ENCODE measurements around the gene USP1. TPM values are rescaled to one million over a fixed set of nuclear protein-coding genes. Genes with fewer than 3 reads are reported as not detected.

The USP1 gene
- total RNA-seq (2012; rRNA removed) (9.7 and 26.1 TPM in 2 replicates), polyA plus RNA-seq (2012; rRNA removed) (5.9 and 7.5 TPM in 2 replicates), Bru-seq, nascent RNA (percentile 64 among the genes with signal in this experiment), BruChase-seq, experiment 1, labeled RNA remaining after a 6-hour chase (percentile 61 among the genes with signal in this experiment), BruChase-seq, experiment 2, labeled RNA remaining after a 2-hour chase (percentile 82 among the genes with signal in this experiment)
- polyA plus RNA-seq (2012; cell fraction: cytosol; rRNA removed): 1.6 and 2.5 TPM in 2 replicates
- polyA plus RNA-seq (2012; cell fraction: nucleus; rRNA removed; ENCODE audit: low replicate concordance): 1.1 and 2.2 TPM in 2 replicates
- long read RNA-seq, transcript USP1-201 (9 exons, 3,996 nt): major isoform, 15 of 18 reads
- long read RNA-seq, partial matches to known transcripts: 1 of 18 reads
- long read RNA-seq, other reads (novel, unspliced or antisense): 1 of 18 reads

GRCh38 chr1:62436466-62437272, at the start of gene USP1:
USP1 (plus strand) TSS chr1:62437049; CDS start chr1:62439868, 2,819 bp downstream.
- Histone ChIP-seq H3K56ac (ENCODE audit: extremely low read depth, insufficient read depth, low read length) (peak within 1 kb of the TSS; percentile 99), H4K5ac (ENCODE audit: low read depth, low read length) (peak within 1 kb of the TSS; percentile 96), H3K14ac (replicated peaks; ENCODE audit: low read depth, low read length) (peak within 1 kb of the TSS; percentile 98), H2BK5ac (ENCODE audit: low read depth, low read length, poor library complexity, severe bottlenecking) (peak within 1 kb of the TSS; percentile 99), H3K4ac (ENCODE audit: low read depth, low read length) (peak within 1 kb of the TSS; percentile 97), H3K18ac (ENCODE audit: low read depth, low read length) (peak within 1 kb of the TSS; percentile 91), H3K4me1 (ENCODE audit: control insufficient read depth, insufficient read depth, low read length) (peaks cover 3% of the 10 kb centered on the region; the same call in 1 of the 2 replicates), H3K9ac (ENCODE audit: low read depth, low read length) (peak within 1 kb of the TSS; percentile 99), H2AK5ac (ENCODE audit: low read depth, low read length) (peak within 1 kb of the TSS; percentile 85), H3K23ac (ENCODE audit: low read depth, low read length) (peak within 1 kb of the TSS; percentile 97), H2BK120ac (ENCODE audit: low read depth, low read length) (peak within 1 kb of the TSS; percentile 91), H2BK15ac (ENCODE audit: low read depth, low read length) (peak within 1 kb of the TSS; percentile 99; the same call in 2 of the 3 replicates), H2AK9ac (replicated peaks; ENCODE audit: low read depth, low read length, poor library complexity) (peak within 1 kb of the TSS; percentile 86), H3K4me2 (ENCODE audit: low read depth, low read length) (peak within 1 kb of the TSS; percentile 99), H4K8ac (ENCODE audit: low read depth in 2 of 2, low read length in 2 of 2) (peak within 1 kb of the TSS; percentile 97 to 99), H2BK20ac (ENCODE audit: low read depth, low read length) (peak within 1 kb of the TSS; percentile 30; the same call in 1 of the 2 replicates), H3K27ac (ENCODE audit: insufficient read depth, low read length) (peak within 1 kb of the TSS; percentile 99), H3K4me3 (ENCODE audit: insufficient read depth, low read depth, low read length) (peak within 1 kb of the TSS; percentile 82), H3K36me3 (ENCODE audit: control insufficient read depth, insufficient read depth, low read length) (peaks cover under 1% of the 10 kb centered on the region), H3K9me1 (ENCODE audit: insufficient read depth, low read length) (0 out of 2 replicates have a peak, but pooled peaks cover under 1% of the 10 kb centered on the region), H4K91ac (ENCODE audit: insufficient read depth, low read depth, low read length) (peak within 1 kb of the TSS; percentile 99), H3K9me3 (ENCODE audit: control insufficient read depth, insufficient read depth, low read length) (no peaks in the 10 kb centered on the region), H3K79me1 (ENCODE audit: low read depth in 1 of 2, low read length in 2 of 2) (peaks cover 6 to 8% of the 10 kb centered on the region in 2 experiments; a peak in 3 of 4 replicates), H4K20me1 (ENCODE audit: insufficient read depth, low read length) (peaks cover 5% of the 10 kb centered on the region), H2AFZ (replicated peaks; ENCODE audit: low read length, poor library complexity) (peak within 1 kb of the TSS; percentile 94), H3K27me3 (ENCODE audit: control insufficient read depth, insufficient read depth, low read length) (no peaks in the 10 kb centered on the region; the same call in 1 of the 2 replicates)
- no TSS peak for BruUV-seq (replicated peaks)
- CTCF ChIA-PET: interaction anchor here (1.5 kb wide), 1 partner anchor 261 kb away, joined by 4 read pairs; no protein-coding TSS in a partner anchor
- dilution Hi-C loops (cut with HindIII; ENCODE audit: low sequenced_read_pairs, unreplicated experiment): no loop called here
- DNase-seq: peak; percentile 100
- peak; percentile 91 for ATAC-seq (ENCODE audit: low read depth)
- in situ Hi-C loops (cut with MboI; ENCODE audit: low sequenced_read_pairs): no loop called here
- 0% methylated on average over 36 of the region's 76 CpGs; no CpG with 5 or more reads in 1 of the 2 experiments for WGBS, 2 experiments (ENCODE audit: extremely low coverage in 2 of 2, insufficient read length in 1 of 2)
- POLR2A ChIA-PET (ENCODE audit: unreplicated experiment): no interaction called here
- intact Hi-C loops (cut with micrococcal nuclease): loop anchor here (2.0 kb wide), 2 partner anchors 252 to 310 kb away; partner anchors contain the start of gene DOCK7
- TF ChIP-seq RFX5 (IDR thresholded peaks at IDR 0.05; ENCODE audit: low read depth, low read length): peak; percentile 23; the same call in 1 of the 2 replicates
- peak; percentile 41; the same call in 1 of the 2 replicates for TF ChIP-seq POLR2A (IDR thresholded peaks at IDR 0.05; ENCODE audit: low read depth, low read length)
- no peak for TF ChIP-seq USF2 (IDR thresholded peaks at IDR 0.05; ENCODE audit: low read depth, low read length)
- no peak for TF ChIP-seq ELK1 (IDR thresholded peaks at IDR 0.05; ENCODE audit: borderline replicate concordance, low read depth, low read length)
- peak; percentile 32; the same call in 1 of the 2 replicates for TF ChIP-seq BHLHE40 (IDR thresholded peaks at IDR 0.05; ENCODE audit: low read depth, low read length)
- no peak for TF ChIP-seq RAD21 (IDR thresholded peaks at IDR 0.05; ENCODE audit: low read length)
- no peak for TF ChIP-seq RCOR1 (IDR thresholded peaks at IDR 0.05; ENCODE audit: insufficient replicate concordance, low read length)
- TF ChIP-seq MAFK (IDR thresholded peaks at IDR 0.05; ENCODE audit: low read depth, low read length): no peak
- no peak for TF ChIP-seq SMC3 (IDR thresholded peaks at IDR 0.05; ENCODE audit: low read depth, low read length)
- TF ChIP-seq NFE2L2 (IDR thresholded peaks at IDR 0.05; ENCODE audit: low read depth, low read length): no peak
- TF ChIP-seq CTCF (conservative IDR thresholded peaks at IDR 0.05; ENCODE audit: low read depth, low read length): no peak

Measured in IMR-90 (cell line).